Measurements from ENCODE around the gene RPS16. TPM values are rescaled to one million over a fixed set of nuclear protein-coding genes. Genes with fewer than 3 reads are reported as not detected.

RPS16 gene
- total RNA-seq, 2 donors from 2014 or later = 1,698 to 1,720 TPM

- Histone ChIP-seq H3K36me3 (peaks cover 10% of the 10 kb centered on the region), H3K27ac (peak overlapping the region; percentile 100), H3K27me3 (peaks cover 2% of the 10 kb centered on the region), H3K9me3 (no peaks in the 10 kb centered on the region), H3K4me3 (peak overlapping the region; percentile 96), H3K4me1 (peaks cover 13% of the 10 kb centered on the region), H3K9ac (ENCODE audit: low read depth in 2 of 2, low read length in 2 of 2) (peak overlapping the region; percentile 98 to 100)
- peak; percentile 54 for DNase-seq
- intact Hi-C loops (cut with DNase I) = no loop called here
- no peak for TF ChIP-seq CTCF (IDR thresholded peaks at IDR 0.05)
Measured at GRCh38 chr19:39407660-39408391, 27.9 kb downstream of the RPS16 start.

GRCh38 chr19:39407410-39407659, 28.4 kb downstream of the RPS16 start:
- intact Hi-C loops (cut with DNase I) = no loop called here

GRCh38 chr19:39406656-39407409, 28.9 kb downstream of the RPS16 start, which contains the start of gene ZFP36:
Gene ZFP36, plus strand, starts transcription at chr19:39406847. Its CDS starts 58 bp downstream, at chr19:39406905.
- Histone ChIP-seq H3K9me3 (no peaks in the 10 kb centered on the region), H3K4me3 (peak within 1 kb of the TSS; percentile 96), H3K36me3 (peaks cover 10% of the 10 kb centered on the region), H3K4me1 (peaks cover 18% of the 10 kb centered on the region), H3K27me3 (no peaks in the 10 kb centered on the region), H3K9ac (ENCODE audit: low read depth in 2 of 2, low read length in 2 of 2) (peak within 1 kb of the TSS; percentile 98 to 100), H3K27ac (peak within 1 kb of the TSS; percentile 100)
- TF ChIP-seq CTCF (IDR thresholded peaks at IDR 0.05) = no peak
- DNase-seq = peak; percentile 95
- intact Hi-C loops (cut with DNase I) = no loop called here

More at GRCh38 chr19:39407410-39407659, 28.4 kb downstream of the RPS16 start:
- Histone ChIP-seq H3K9me3 (no peaks in the 10 kb centered on the region), H3K36me3 (peaks cover 10% of the 10 kb centered on the region), H3K27me3 (no peaks in the 10 kb centered on the region), H3K9ac (ENCODE audit: low read depth in 2 of 2, low read length in 2 of 2) (peak overlapping the region; percentile 98 to 100), H3K4me1 (peaks cover 13% of the 10 kb centered on the region), H3K27ac (peak overlapping the region; percentile 100), H3K4me3 (peak overlapping the region; percentile 96)
- TF ChIP-seq CTCF (IDR thresholded peaks at IDR 0.05) = no peak
- peak; percentile 83 for DNase-seq

- H3K27ac ChIP-seq = peak overlapping the region; percentile 100
- H3K9ac ChIP-seq (ENCODE audit: low read depth in 2 of 2, low read length in 2 of 2) = peak overlapping the region; percentile 84 to 92
- H3K36me3 ChIP-seq = peaks cover 10% of the 10 kb centered on the region
- intact Hi-C loops (cut with DNase I) = no loop called here
- peaks cover 19% of the 10 kb centered on the region for H3K4me1 ChIP-seq
- TF ChIP-seq CTCF (IDR thresholded peaks at IDR 0.05) = no peak
- H3K27me3 ChIP-seq = no peaks in the 10 kb centered on the region
- DNase-seq = peak; percentile 78
- H3K9me3 ChIP-seq = no peaks in the 10 kb centered on the region
- peak overlapping the region; percentile 96 for H3K4me3 ChIP-seq
Measured at GRCh38 chr19:39405958-39406655, 29.6 kb downstream of the RPS16 start.

GRCh38 chr19:39405261-39405957, 30.3 kb downstream of the RPS16 start:
- intact Hi-C loops (cut with DNase I) = no loop called here
- peak overlapping the region in 1 of 2 donors; percentile 49 for H3K9ac ChIP-seq (ENCODE audit: low read depth in 2 of 2, low read length in 2 of 2)
- DNase-seq = no peak

More at GRCh38 chr19:39405261-39405957, 30.3 kb downstream of the RPS16 start:
- peaks cover 10% of the 10 kb centered on the region for H3K36me3 ChIP-seq
- TF ChIP-seq CTCF (IDR thresholded peaks at IDR 0.05) = no peak
- H3K9me3 ChIP-seq = no peaks in the 10 kb centered on the region
- peak overlapping the region; percentile 96 for H3K4me3 ChIP-seq
- H3K4me1 ChIP-seq = peaks cover 12% of the 10 kb centered on the region
- peak overlapping the region; percentile 100 for H3K27ac ChIP-seq
- H3K27me3 ChIP-seq = no peaks in the 10 kb centered on the region

All from colonic mucosa (tissue), 4 donors.